Measurements from ENCODE around the gene GOLM1.

GOLM1 gene

DNA sequence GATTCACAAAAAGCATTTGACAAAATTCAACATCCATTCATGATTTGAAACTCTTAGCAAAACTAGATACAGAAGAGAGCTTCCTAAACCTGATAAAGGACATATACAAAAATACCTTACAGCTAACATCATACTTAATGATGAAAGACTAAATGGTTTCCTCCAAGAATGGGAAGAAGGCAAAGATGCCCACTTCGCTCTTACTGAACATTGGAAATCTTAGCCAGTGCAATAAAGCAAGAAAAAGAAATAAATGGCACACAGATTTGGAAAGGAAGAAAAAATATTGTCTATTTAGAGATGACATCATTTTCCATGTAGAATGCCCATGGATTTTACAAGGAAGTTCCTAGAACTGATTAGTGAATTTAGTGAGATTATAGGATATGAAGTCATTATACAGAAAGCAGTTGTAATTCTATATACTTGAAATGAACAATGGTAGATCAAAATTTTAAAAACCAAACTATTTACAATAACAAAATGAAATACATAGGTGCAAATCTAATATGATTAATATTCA is 94.0 kb downstream of the GOLM1 start:
- ChIA-PET POLR2A (no interaction called here), CTCF (no interaction called here)
- DNase-seq (ENCODE audit: low read depth, low spot score) = no peak
- no peak overlapping the region for H3K4me3 ChIP-seq (ENCODE audit: low read depth, low read length)
- no peak for TF ChIP-seq CTCF (IDR thresholded peaks at IDR 0.05; ENCODE audit: insufficient read depth, low read length, missing control alignments)

DNA sequence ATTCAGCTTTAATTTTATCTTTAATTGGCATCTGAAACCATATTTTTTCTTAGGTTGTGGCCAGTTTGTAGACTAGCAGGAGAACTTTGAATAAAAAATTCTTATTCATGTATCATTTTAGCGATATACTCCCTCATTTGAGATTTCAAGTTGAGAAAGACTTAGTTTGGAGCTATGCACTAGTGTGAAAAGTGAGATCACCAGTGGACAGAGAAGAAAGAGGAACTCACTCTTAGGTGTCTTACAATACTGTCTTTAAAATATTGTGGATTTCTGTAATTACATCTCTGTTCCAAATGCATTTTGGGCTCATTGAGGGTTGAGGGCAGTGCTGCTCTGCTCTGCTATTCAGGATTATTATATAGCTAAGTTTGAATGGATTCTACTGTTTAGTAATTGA is 103.8 kb downstream of the GOLM1 start:
- no peak for DNase-seq (ENCODE audit: low read depth, low spot score)
- no peak overlapping the region for H3K4me3 ChIP-seq (ENCODE audit: low read depth, low read length)
- ChIA-PET POLR2A (no interaction called here), CTCF (interaction anchor here (0.5 kb wide), 1 partner anchor 27 kb away, joined by 3 read pairs; no protein-coding TSS in a partner anchor)
- TF ChIP-seq CTCF (IDR thresholded peaks at IDR 0.05; ENCODE audit: insufficient read depth, low read length, missing control alignments) = no peak

- H3K4me3 ChIP-seq (ENCODE audit: low read depth, low read length) = no peak overlapping the region
- TF ChIP-seq CTCF (IDR thresholded peaks at IDR 0.05; ENCODE audit: insufficient read depth, low read length, missing control alignments) = no peak
- CTCF ChIA-PET = interaction anchor here (0.5 kb wide), 1 partner anchor 28 kb away, joined by 3 read pairs; no protein-coding TSS in a partner anchor
- POLR2A ChIA-PET = no interaction called here
- DNase-seq (ENCODE audit: low read depth, low spot score) = no peak
Observed at GRCh38 chr9:85995097-85995496, 104.3 kb downstream of the GOLM1 start.

- POLR2A ChIA-PET = no interaction called here
- no peak overlapping the region for H3K4me3 ChIP-seq (ENCODE audit: low read depth, low read length)
- CTCF ChIA-PET = no interaction called here
- TF ChIP-seq CTCF (IDR thresholded peaks at IDR 0.05; ENCODE audit: insufficient read depth, low read length, missing control alignments) = no peak
- DNase-seq (ENCODE audit: low read depth, low spot score) = no peak
Observed at GRCh38 chr9:85994191-85994590, 105.2 kb downstream of the GOLM1 start.

GRCh38 chr9:85987236-85987635 is 112.1 kb downstream of the GOLM1 start:
- H3K4me3 ChIP-seq (ENCODE audit: low read depth, low read length) = no peak overlapping the region
- CTCF ChIA-PET = no interaction called here
- POLR2A ChIA-PET = no interaction called here
- DNase-seq (ENCODE audit: low read depth, low spot score) = no peak
- TF ChIP-seq CTCF (IDR thresholded peaks at IDR 0.05; ENCODE audit: insufficient read depth, low read length, missing control alignments) = no peak

DNA sequence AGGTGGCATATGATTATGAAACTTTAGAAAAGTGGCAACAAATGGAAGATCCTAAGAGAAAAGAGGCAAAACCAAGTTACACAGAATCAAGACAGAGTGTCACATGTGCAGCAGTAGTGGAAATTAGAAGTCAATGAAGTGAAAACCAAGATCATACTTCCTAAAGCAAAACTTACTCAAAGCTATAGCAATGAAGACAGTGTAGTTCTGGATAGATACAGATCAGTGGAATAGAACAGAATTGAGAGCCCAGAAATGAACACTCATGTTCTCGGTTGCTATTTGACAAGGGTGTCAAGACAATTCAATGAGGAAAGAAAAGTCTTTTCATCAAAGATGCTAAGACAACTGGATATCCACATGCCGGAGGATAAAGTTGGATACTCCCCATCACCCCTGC is 114.9 kb downstream of the GOLM1 start:
- DNase-seq (ENCODE audit: low read depth, low spot score) = no peak
- ChIA-PET CTCF (no interaction called here), POLR2A (no interaction called here)
- TF ChIP-seq CTCF (IDR thresholded peaks at IDR 0.05; ENCODE audit: insufficient read depth, low read length, missing control alignments) = no peak
- no peak overlapping the region for H3K4me3 ChIP-seq (ENCODE audit: low read depth, low read length)

Data from AG04449 (cell line).